HG03442 (cell line): ENCODE measurements around the gene R3HCC1L.
A peak's percentile ranks its signal among the peaks of the same experiment; 100 is the strongest.

Experiments
- ATAC-seq: cut with Tn5 transposase; IDR thresholded peaks from one replicate; pipeline ENCODE4 v1.9.1; 2021; ENCODE audit warnings: mild to moderate bottlenecking, moderate library complexity; ENCODE audit not compliant: unreplicated experiment

Gene R3HCC1L

DNA sequence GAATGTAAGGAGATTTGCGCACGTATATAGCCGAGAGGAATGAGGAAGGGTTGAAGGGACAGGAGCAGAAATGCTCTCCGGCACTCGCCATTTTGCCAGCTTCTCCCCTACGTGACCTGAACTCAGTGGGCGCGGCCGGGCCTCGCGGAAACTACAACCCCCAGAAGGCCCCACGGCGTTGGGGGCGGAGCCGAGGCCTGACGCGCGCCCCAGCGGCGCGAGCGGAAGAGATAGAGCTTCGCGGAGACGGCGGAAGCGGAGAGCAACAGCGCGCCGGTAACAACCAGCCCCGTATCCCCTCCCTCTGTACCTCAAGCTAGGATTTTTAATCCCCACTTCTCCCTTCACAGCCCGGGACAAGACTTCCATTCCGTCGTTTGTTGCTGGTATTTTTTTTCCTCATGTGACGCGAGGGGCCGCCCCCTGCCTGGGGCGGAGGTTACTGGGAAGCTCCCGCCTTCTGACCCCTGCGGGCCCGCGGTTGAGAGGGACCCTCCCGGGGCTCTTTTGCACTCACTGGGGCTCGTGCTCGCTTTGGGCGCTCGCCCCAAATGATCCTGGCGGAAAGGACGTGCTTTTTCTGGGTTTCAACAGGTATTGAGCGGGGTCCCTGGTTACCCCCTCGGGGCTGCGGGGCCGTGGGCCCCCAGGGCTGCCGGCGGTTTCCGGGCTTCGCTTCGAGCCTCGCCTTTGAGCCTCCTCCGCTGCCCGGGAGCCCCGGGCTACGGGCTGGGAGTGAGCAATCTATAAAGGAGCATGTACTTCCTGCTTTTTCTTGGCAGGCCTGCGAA, at the start of gene R3HCC1L:
R3HCC1L (plus strand) TSS at position 227 of the 791 bp plus-strand sequence. CDS start 73,458 bp downstream, outside the sequence.
- ATAC-seq = peak; percentile 89

DNA sequence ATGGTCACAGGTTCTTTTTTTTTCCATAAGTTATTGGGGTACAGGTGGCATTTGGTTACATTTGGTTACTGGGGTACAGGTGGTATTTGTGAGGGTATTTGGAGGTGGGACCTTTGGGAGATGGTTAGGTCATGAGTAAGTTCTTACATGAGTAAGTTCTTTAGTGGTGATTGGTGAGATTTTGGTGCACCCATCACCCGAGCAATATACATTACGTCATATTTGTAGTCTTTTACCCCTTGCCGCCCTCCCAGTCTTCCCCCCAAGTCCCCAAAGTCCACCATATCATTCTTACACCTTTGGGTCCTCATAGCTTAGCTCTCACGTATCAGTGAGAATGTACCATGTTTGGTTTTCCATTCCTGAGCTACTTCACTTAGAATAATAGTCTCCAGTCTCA, 49.2 kb upstream of the R3HCC1L start:
- no peak for ATAC-seq

DNA sequence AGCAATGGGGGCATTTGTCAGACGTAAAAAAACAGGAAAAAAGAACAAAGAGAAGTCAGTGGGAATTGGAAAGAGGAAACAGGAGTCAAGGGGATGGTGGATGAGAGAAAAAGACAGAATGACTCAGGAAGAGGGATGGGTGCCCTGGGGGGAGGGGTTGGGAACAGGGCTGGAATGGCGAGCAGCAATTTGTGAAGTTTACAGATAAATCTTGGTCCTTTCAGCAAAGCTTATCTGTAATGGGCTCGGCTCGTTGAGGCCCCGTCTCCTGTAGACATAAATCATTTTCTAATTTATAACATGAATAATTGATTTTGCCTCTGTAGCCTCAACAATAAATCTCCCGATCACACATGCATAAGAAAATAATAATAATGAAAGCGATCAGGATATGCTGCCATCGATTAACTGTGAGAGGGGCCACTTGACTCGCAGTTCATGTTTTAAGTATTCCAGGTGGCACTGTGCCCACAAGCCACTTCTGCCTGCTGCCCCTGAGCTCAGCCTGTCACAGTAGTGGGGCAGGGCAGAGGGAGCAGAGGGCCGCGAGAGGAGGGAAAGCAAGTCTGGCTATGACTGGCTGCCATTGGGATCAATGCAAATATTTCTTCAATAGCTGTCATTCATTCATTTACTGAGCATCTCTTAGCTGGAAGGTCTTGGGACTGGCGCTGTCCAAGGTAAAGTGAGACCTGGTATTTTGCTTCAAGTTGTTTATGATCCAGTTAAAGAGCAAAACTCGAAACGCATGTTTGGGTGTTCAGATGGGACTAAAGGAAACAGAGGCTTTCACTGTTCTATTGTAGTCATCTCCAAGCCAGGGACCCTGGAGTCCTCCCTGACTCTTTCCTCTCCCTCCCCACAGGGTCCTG, 47.4 kb upstream of the R3HCC1L start:
- no peak for ATAC-seq

DNA sequence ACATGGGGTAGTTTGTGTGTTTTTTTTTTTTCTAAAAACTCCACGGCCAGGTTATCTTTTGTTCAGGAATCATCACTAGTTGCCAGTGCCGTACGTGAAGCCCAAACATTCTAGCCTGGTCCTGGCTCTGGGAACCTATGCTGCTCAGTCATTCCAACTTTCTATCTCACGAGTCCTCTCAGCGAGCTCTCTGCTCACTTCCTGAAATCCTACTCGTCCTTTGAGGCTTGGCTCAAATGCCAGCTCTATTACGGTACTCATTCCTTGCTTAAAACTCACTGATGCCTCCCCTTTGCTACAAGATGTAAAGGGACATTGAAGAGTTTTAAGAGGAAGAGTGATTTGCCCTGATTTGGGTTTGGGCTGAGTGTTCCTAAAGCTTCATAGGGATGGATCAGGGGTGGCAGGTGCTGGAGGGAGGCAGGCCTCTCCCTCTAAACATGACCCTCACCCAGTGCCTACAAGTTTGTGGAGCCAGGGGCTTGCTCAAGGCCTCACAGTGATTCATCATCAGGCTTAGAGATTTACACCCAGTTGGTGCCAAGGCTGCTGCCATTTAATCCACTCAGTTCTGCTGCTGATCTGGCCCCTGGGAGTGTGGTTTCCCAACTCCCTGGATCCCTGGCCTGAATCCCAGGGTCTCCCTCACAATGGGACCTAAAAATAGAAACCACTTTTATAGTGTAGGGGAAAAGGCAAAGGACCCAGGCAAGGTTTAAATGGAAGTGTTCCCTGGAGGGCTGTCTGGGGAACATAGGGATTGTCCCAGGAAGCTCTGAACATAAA, 46.1 kb upstream of the R3HCC1L start:
- ATAC-seq = no peak

DNA sequence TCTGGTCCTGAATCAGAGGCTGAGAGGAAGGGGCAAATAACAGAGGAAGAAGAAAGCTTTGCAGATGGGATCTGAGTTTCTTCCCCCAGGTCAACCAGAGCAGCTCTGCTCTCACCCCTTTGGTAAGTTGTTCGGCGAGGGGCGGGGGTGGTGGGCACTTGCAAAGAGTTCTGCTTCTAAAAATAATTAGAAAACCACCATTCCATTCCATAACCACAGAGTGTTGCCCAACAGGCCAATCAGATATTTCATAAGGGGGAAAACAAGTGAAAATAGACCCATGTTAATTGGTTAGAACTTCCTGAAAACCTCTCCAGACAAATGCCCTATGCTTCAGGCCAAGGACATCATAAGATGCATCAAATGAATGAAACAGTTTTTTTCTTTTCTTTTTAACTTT, 43.6 kb upstream of the R3HCC1L start:
- no peak for ATAC-seq

DNA sequence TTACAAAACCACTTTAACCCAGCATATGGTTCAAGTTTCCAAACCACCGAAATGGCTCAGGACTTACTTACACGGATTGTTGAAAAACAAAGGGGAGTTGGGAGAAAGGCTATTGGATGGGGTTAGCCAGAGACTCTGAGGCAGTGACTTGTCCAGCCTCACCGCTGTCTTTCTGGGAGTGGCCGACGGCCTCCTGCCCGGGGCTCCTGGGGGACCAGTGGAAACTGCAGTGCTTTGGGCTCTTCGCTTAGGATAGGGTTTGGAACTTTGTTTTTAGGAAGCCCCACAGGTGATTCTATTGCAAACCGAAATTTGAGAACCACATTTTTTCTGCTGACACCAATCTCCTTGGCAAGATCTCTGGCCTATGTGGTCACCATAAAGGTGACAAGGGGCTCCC, 38.1 kb upstream of the R3HCC1L start:
- no peak for ATAC-seq

DNA sequence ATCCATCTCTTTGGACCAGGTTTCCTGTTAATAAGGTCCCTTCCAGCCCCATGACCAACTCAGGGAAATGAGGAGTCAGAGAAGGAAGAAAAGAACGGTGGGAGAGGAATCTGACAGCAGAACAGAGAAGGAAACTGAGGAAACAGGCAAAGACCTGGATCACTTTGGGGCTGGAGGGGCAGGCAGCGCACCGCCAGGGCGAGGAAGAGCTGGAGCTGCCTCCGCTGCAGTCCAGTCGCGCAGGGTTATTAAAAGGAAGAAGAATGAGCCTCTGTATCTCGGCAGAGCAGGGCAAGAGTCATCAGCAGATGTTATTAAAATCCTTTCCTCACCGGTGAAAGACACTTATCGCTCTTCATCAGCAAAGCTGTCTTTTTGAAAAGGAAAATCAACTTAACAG, 37.7 kb upstream of the R3HCC1L start:
- no peak for ATAC-seq

DNA sequence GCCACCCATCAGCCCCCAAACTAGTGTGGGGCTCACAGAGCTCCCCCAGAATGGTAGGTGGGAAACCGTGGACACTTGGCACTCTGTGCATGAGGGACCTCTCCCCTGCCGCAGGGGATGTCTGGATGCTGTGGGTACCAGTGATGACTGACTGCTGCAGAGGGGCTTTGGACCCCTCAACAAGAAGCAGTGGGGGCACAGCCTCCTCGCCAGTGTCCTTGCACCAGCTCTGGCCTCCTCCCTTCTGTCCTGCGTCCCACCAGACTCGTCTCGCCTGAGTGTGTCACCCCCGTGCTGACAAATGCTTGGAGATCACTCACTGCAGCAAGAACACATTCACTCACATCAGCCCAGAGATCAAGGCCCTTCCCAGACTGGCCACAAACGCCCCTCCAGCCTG, 37.3 kb upstream of the R3HCC1L start:
- no peak for ATAC-seq

DNA sequence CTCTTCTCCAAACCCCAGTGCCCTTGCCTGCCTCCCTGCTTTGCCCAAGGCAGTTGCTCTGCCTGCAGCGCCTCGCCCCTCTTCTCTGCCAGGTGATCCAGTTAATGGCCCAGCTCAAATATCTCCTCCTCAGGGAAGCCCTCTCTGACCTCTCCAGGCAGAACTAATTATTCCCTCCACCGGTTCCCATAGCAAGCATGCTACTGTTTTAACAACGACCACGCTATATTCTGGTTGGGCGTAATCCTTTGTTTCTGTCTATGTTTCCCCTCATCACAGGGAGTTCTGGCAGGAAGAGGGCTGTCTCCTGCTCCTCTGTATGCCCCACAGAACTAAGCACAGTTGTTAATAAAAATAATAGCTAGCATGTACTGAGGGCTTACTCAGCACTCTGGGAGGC, 36.8 kb upstream of the R3HCC1L start:
- ATAC-seq = no peak

DNA sequence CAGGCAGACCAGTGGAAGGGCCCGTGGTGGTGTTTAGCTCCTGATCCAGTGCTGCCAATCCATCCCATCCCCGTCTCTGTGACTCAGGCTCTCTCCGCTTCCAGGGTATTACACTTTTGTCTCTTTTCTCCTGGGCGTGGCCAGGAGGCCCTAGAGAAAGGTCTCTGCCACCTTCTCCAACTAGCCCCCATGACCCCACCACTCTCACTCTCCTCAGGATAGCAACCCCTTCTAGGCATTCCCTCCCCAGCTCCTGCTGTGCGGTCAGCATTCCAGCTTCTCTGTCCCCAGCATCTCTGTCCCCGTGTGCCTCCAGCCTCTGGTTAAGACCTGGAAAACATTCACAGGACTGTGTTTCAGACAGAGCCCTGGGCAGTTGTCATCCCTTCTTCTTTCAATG, 36.2 kb upstream of the R3HCC1L start:
- no peak for ATAC-seq

DNA sequence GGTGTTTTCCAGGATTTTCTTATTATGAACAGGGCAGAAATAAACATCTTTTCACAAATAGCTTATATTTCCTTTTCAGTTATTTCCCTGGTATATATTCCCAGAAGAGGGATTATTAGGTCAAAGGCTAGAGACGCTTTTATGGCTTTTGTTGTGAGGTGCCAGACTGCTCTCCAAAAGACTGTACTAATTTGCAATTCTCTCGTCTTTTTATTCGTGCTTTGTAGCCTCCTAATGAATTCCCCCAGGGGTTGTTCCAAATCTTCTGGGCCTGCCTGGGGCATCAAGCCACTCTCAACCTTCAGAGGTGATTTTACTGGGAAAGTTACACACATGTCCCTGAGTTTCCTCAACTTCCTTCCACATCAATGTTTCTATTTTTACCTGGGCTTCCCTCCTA, 34.0 kb upstream of the R3HCC1L start:
- ATAC-seq = no peak

DNA sequence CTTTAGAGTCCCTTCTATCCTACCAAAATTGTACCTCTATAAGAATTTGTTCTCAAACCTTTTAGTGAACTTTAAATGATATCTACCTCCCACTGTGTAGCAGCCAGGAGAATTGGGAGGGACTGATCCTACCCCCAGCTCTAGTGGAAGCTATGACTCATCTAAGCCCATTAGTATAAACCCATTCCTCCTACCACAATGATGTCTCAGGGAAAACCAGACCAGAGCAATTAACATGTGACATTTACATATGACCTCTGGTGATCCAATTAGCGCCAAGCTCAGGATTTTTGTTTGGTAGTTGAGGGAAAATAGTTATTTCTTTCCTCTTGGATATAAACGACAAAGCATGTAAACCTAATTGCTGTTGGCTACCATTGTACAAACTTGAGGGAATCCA, 33.1 kb upstream of the R3HCC1L start:
- no peak for ATAC-seq

DNA sequence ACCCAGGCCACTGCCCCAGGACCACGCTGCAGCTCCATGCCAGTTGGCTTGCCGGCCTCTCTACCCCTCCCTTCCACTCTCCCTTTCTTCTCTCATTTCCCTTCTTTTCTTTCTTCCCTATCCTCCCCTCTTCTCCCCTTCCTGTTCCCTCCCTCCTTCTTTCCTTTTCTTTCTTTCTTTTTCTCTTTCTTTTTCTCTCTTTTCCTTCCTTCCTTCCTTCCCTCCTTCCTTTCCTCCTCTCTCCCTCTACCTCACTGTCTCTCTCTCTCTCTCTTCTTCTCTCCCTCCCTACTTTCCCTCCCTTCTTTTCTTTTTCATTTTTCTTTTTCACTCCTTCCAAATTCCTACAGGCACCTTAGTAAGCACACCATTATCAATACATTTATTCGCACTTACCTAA, 30.3 kb upstream of the R3HCC1L start:
- ATAC-seq = no peak

DNA sequence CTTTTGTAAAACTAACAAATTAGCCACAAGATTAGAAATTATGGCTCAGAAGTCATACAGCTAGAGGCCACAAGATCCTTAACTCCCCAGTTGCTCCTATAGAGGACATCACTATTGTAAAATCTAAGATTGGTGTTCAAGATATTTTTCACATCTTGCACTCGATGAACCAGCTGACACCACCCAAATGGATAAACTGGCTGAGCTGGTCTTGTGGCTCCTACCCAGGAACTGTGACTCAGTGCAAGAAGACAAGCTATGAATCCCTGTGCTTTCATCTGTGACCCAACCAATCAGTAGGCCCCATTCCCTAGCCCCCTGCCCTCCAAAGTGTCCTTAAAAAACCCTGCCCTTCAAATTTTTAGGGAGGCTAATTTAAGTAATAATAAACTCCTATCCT, 27.9 kb upstream of the R3HCC1L start:
- ATAC-seq = no peak

DNA sequence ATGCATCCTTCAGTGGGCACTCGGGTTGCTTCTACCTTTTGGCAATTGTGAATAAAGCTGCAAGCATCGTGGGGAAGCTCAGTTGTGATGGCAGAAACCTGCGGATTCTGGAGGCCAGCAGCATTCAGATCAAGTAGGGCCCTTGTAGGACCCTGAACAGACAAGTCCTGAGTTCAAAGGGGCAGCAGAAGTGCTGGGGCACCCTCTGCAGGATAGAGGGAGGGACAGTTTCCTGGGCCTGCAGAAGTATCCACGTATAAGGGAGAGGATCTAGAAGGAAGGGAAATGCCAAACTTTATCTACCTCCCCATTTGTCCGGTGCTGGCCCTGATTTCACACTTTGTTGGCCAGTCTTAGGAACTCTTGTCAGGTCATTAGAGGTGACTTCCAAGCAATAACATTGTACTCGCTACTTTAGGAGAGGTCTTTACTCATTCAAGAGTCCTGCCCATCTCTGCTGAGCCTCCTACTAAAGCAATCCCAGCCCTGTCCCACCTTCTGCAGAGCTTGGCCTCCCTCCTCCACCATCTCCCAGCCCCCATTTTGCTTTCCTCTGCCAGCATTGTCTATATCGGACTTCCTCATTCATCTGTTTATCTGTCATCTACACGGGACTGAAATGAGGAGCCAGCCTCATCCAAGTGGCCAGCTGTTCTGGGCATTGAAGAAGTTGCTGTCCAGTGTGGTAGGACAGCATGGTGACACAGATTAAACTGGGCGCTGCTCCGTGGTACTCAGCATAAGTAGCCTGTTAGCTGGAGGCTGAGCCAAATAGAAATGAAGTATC, 26.6 kb upstream of the R3HCC1L start:
- no peak for ATAC-seq

DNA sequence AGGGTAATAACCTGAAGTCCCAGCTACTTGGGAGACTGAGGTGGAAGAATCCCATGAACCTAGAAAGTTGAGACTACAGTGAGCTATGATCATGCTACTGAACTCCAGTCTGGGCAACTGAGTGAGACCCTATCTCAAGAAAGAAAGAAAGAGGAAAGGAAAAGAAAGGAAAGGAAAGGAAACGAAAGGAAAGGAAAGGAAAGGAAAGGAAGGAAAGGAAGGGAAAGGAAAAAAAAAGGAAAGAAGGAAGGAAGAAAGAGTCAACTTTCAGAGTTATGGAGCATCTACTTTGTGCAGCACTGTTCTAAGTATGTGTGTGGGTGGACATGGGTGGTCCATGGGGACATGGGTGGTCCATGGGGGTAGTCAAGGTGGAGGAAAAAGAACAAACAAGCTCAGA, 24.1 kb upstream of the R3HCC1L start:
- ATAC-seq = no peak

DNA sequence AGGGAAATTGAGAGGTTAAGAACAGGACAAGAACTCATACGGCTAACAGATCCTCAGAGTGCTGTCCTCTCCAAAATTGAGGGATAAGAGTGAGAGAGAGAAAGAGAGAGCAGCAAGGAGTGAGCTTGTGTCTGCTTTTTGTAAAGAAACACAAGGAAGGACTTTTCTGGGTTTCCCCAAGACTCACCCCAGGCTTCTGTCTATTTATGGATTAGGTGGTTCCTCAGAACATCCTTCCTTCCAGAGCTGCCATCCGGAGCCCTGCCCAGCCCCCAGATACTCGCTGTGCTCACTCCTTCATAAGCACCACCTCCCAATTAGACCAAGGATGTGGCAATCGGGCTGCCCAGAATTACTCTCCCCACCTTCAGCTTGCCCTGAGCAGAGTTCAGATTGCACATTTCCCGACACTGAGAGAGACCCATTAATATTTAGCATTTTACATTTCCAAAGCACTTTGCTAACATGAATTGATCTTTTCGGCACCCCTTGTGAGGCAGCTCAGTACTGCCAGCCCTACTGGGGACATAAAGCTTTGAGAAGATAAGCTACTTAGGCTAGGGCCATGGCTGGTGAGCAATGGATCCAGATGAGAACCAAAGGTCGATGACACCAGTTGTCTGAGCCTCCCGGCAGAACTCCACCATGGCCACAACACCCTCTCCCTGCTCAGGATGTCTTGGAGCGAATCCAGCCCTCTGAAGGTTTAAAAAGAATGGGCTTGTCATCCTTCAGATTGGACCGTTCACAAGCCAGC, 19.2 kb upstream of the R3HCC1L start:
- no peak for ATAC-seq

DNA sequence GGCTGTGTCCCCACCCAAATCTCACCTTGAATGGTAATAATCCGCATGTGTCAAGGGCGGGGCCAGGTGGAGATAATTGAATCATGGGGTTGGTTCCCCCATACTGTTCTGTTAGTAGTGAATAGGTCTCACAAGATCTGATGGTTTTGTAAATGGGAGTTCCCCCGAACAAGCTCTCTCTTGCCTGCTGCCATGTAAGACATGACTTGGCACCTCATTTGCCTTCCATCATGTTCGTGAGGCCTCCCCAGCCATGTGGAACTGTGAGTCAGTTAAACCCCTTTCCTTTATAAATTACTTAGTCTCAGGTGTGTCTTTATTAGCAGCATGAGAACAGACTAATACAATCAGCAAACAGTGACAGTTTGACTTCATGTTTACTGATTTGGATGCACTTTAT, 14.6 kb upstream of the R3HCC1L start:
- no peak for ATAC-seq

DNA sequence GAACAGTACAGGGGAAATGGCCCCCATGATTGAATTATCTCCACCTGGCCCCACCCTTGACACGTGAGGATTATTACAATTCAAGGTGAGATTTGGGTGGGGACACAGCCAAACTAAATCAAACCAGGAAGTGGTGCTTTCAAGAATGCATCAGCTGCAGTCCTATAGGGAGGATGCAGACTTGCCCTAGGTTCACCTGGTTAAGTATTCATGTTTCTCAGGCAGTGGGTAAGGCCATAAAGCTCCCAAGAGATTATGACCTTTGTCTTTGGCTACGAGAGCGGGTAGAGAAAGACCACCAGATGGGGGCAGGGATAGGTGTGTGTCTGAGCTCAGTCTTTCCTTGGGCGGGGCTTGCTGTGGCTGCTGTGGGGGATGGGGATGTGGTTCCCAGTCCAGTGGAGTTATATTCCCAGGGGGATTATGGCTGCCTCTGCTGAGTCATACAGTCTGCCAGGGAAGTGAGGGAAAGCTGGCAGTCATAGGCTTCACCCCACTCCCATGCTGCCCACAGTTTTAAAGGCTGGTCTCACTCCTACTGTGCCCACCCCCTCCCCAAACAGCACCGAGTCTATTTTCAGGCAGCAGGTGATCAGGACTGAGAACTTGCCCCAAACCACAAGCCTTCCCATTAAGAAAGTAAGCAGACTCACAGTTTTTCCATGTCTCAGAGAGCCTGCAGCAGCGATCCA, 8.4 kb upstream of the R3HCC1L start:
- no peak for ATAC-seq
